Mesenteric fat pad (tissue), 1 donor: ENCODE measurements around the gene JUN. TPM values are rescaled to one million over a fixed set of nuclear protein-coding genes. Genes with fewer than 3 reads are reported as not detected.
A peak's percentile ranks its signal among the peaks of the same experiment; 100 is the strongest.

Source experiments
- DNase-seq: peaks from one replicate; pipeline ENCODE4 v3.0.0-alpha.2; 2020; ENCODE audit warnings: low spot score
- long read RNA-seq: library from polyadenylated mRNA; unstranded; transcript quantifications from one replicate; pipeline ENCODE4 v2.0.0, GENCODE V29; 2020
- total RNA-seq: library from RNA; stranded (reverse); fragmentation: NEBNext Ultra II Directional; extraction: Animal tissue kit (Norgen Biotek cat#: 25700); gene quantifications from one replicate; pipeline ENCODE4 v1.2.1, GENCODE V29; 2021
- donor health status: DM: yes; HTN: yes; CAD: no.

JUN gene
- 298 TPM for total RNA-seq
- long read RNA-seq, transcript JUN-201 (1 exons, 3,540 nt): major isoform, 3,438 of 3,445 reads
- long read RNA-seq, partial matches to known transcripts: 0 of 3,445 reads
- long read RNA-seq, other reads (novel, unspliced or antisense): 7 of 3,445 reads

GRCh38 chr1:58783993-58784757 is at the start of gene JUN:
JUN (minus strand) TSS chr1:58784047; CDS start chr1:58783070, 977 bp downstream.
- DNase-seq: peak; percentile 99

GRCh38 chr1:58833166-58833565 is 49.3 kb upstream of the JUN start:
- no peak for DNase-seq

GRCh38 chr1:58830291-58830690 is 46.4 kb upstream of the JUN start:
- DNase-seq: no peak

- no peak for DNase-seq
These were observed 46.0 kb upstream of the JUN start for GRCh38 chr1:58829866-58830265.

- DNase-seq: no peak
These were observed 43.5 kb upstream of the JUN start for GRCh38 chr1:58827298-58827697.

- no peak for DNase-seq
These were observed 41.0 kb upstream of the JUN start for GRCh38 chr1:58824753-58825389.

- DNase-seq: no peak
These were observed 39.7 kb upstream of the JUN start for GRCh38 chr1:58823481-58824010.

GRCh38 chr1:58821309-58821708 is 37.5 kb upstream of the JUN start:
- no peak for DNase-seq

GRCh38 chr1:58818976-58819375 is 35.1 kb upstream of the JUN start:
- DNase-seq: no peak

- DNase-seq: no peak
These were observed 34.2 kb upstream of the JUN start for GRCh38 chr1:58818075-58818474.

- DNase-seq: no peak
These were observed 32.9 kb upstream of the JUN start for GRCh38 chr1:58816747-58817221.

- peak; percentile 98 for DNase-seq
These were observed 32.4 kb upstream of the JUN start for GRCh38 chr1:58816072-58816746.

GRCh38 chr1:58815686-58816071 is 31.8 kb upstream of the JUN start:
- DNase-seq: no peak

GRCh38 chr1:58815069-58815685 is 31.3 kb upstream of the JUN start:
- DNase-seq: peak; percentile 95

- DNase-seq: no peak
These were observed 30.6 kb upstream of the JUN start for GRCh38 chr1:58814251-58815068.

- no peak for DNase-seq
These were observed 30.0 kb upstream of the JUN start for GRCh38 chr1:58813801-58814200.

- DNase-seq: no peak
These were observed 29.5 kb upstream of the JUN start for GRCh38 chr1:58813361-58813760.

- no peak for DNase-seq
These were observed 29.1 kb upstream of the JUN start for GRCh38 chr1:58812926-58813325.

GRCh38 chr1:58812468-58812867 is 28.6 kb upstream of the JUN start:
- DNase-seq: no peak

GRCh38 chr1:58811303-58811702 is 27.5 kb upstream of the JUN start:
- no peak for DNase-seq
